WTC11 (cell line): Measurements from ENCODE around the gene JAML. TPM values are rescaled to one million over a fixed set of nuclear protein-coding genes. Genes with fewer than 3 reads are reported as not detected.

Experiments
- ATAC-seq: fragments of 200-7000 bp; cut with Tn5 transposase; 2 replicates; pipeline ENCODE4 v1.10.0; 2021; ENCODE audit warnings: mild to moderate bottlenecking, moderate library complexity
- Bru-seq: library from RNA; stranded (reverse); fragments of 400-500 nt; gene quantifications from one replicate; lab custom pipeline; 2021; lab: Mats Ljungman, UMichigan
- CTCF ChIA-PET: fragments of 300-600 bp; sonication (Branson Sonifier 250); formaldehyde crosslinking; loops from one replicate; lab custom pipeline; 2021; ENCODE audit warnings: antibody characterized with exemption; lab: Charles Lee
- POLR2A ChIA-PET: fragments of 350-600 bp; sonication (Branson Sonifier 250); formaldehyde crosslinking; loops from one replicate; lab custom pipeline; 2021; ENCODE audit warnings: antibody characterized with exemption; lab: Charles Lee
- DNase-seq: peaks from one replicate; pipeline ENCODE4 v3.0.0; 2021; ENCODE audit warnings: low spot score
- H3K27ac Mint-ChIP-seq: 2 replicates; pipeline ENCODE4 v1.8.0; 2021; ENCODE audit warnings: mixed read lengths
- H3K27me3 Mint-ChIP-seq: 2 replicates; pipeline ENCODE4 v1.8.0; 2021; ENCODE audit warnings: low read depth, mild to moderate bottlenecking, moderate library complexity, mixed read lengths
- H3K36me3 Mint-ChIP-seq: 2 replicates; pipeline ENCODE4 v1.8.0; 2021; ENCODE audit warnings: mixed read lengths
- H3K4me1 Mint-ChIP-seq: 2 replicates; pipeline ENCODE4 v1.8.0; 2022; ENCODE audit warnings: mixed read lengths
- H3K4me3 Mint-ChIP-seq: 2 replicates; pipeline ENCODE4 v1.8.0; 2021; ENCODE audit warnings: mild to moderate bottlenecking, moderate library complexity, mixed read lengths
- H3K9me3 Mint-ChIP-seq: 2 replicates; pipeline ENCODE4 v1.8.0; 2021; ENCODE audit warnings: mixed read lengths
- E2F1 ChIP-seq: sonication (generic); formaldehyde crosslinking; IDR thresholded peaks from 2 replicates; pipeline ENCODE4 v1.8.0; 2022; ENCODE audit warnings: mild to moderate bottlenecking, missing genetic modification reagents
- ELF4 ChIP-seq: sonication (generic); formaldehyde crosslinking; IDR thresholded peaks from 2 replicates; pipeline ENCODE4 v1.8.1; 2022; ENCODE audit warnings: low read depth, mild to moderate bottlenecking, moderate library complexity, missing genetic modification reagents
- EMX1 ChIP-seq: fragments of 250-450 bp; sonication (Bioruptor Pico); IDR thresholded peaks from 2 replicates; pipeline ENCODE4 v1.8.0; 2021; ENCODE audit warnings: mild to moderate bottlenecking
- FOXJ3 ChIP-seq: sonication (generic); formaldehyde crosslinking; IDR thresholded peaks from 2 replicates; pipeline ENCODE4 v1.9.0; 2021; ENCODE audit warnings: missing genetic modification reagents, mild to moderate bottlenecking, borderline replicate concordance
- GRHL2 ChIP-seq: fragments of 250-450 bp; sonication (Bioruptor Pico); IDR thresholded peaks from 2 replicates; pipeline ENCODE4 v1.8.0; 2022; ENCODE audit warnings: mild to moderate bottlenecking, moderate library complexity; ENCODE audit not compliant: insufficient replicate concordance, severe bottlenecking
- NFE2L1 ChIP-seq: sonication (generic); formaldehyde crosslinking; IDR thresholded peaks from 2 replicates; pipeline ENCODE4 v1.8.1; 2023; ENCODE audit warnings: missing genetic modification reagents
- NR2C2 ChIP-seq: sonication (generic); formaldehyde crosslinking; IDR thresholded peaks from 2 replicates; pipeline ENCODE4 v1.8.0; 2022; ENCODE audit warnings: mild to moderate bottlenecking, missing genetic modification reagents
- OVOL2 ChIP-seq: fragments of 250-450 bp; sonication (Bioruptor Pico); IDR thresholded peaks from 2 replicates; pipeline ENCODE4 v1.9.0; 2021; ENCODE audit warnings: mild to moderate bottlenecking, borderline replicate concordance
- SMAD4 ChIP-seq: sonication (generic); formaldehyde crosslinking; IDR thresholded peaks from 2 replicates; pipeline ENCODE4 v1.8.0; 2022; ENCODE audit warnings: mild to moderate bottlenecking, missing genetic modification reagents
- USF1 ChIP-seq: sonication (generic); formaldehyde crosslinking; IDR thresholded peaks from 2 replicates; pipeline ENCODE4 v1.8.0; 2022; ENCODE audit warnings: mild to moderate bottlenecking, missing genetic modification reagents
- ZNF121 ChIP-seq: sonication (generic); formaldehyde crosslinking; IDR thresholded peaks from 2 replicates; pipeline ENCODE4 v1.8.0; 2023; ENCODE audit warnings: missing genetic modification reagents
- ZNF281 ChIP-seq: sonication (generic); formaldehyde crosslinking; IDR thresholded peaks from 2 replicates; pipeline ENCODE4 v1.8.0; 2023; ENCODE audit warnings: mild to moderate bottlenecking, missing genetic modification reagents
- ZNF532 ChIP-seq: fragments of 250-450 bp; sonication (Bioruptor Pico); IDR thresholded peaks from 2 replicates; pipeline ENCODE4 v1.9.0; 2021; ENCODE audit warnings: mild to moderate bottlenecking, borderline replicate concordance
- ZNF671 ChIP-seq: fragments of 250-450 bp; sonication (Bioruptor Pico); IDR thresholded peaks from 2 replicates; pipeline ENCODE4 v1.8.0; 2021; ENCODE audit warnings: mild to moderate bottlenecking
- long read RNA-seq, 3 experiments: library from RNA in 1 of 3; library from capped mRNA in 1 of 3; library from polyadenylated mRNA in 1 of 3; unstranded in 2 of 3; stranded (forward) in 1 of 3; transcript quantifications; one replicate each; pipeline ENCODE4 v2.0.0, GENCODE V29; 2021
- total RNA-seq: library from RNA; stranded (reverse); gene quantifications from 3 replicates; pipeline ENCODE4 v1.2.3, GENCODE V29; 2021
- TF ChIP-seq, protein P1 (sequence below): fragments of 200-600 bp; IDR thresholded peaks from 2 replicates; pipeline ENCODE4 v1.8.0; 2022; ENCODE audit warnings: antibody characterized with exemption
- TF ChIP-seq, protein P2 (sequence below): sonication (generic); formaldehyde crosslinking; conservative IDR thresholded peaks from 2 replicates; pipeline ENCODE4 v1.8.1; 2022; ENCODE audit warnings: mild to moderate bottlenecking, missing genetic modification reagents
- TF ChIP-seq, protein P3 (sequence below): sonication (generic); formaldehyde crosslinking; IDR thresholded peaks from 2 replicates; pipeline ENCODE4 v1.8.1; 2022; ENCODE audit warnings: low read depth, missing genetic modification reagents, borderline replicate concordance
- TF ChIP-seq, protein P4 (sequence below): fragments of 250-450 bp; sonication (Bioruptor Pico); IDR thresholded peaks from 2 replicates; pipeline ENCODE4 v1.9.0; 2021; ENCODE audit warnings: moderate library complexity, mild to moderate bottlenecking, inconsistent platforms, borderline replicate concordance

Gene JAML, protein sequence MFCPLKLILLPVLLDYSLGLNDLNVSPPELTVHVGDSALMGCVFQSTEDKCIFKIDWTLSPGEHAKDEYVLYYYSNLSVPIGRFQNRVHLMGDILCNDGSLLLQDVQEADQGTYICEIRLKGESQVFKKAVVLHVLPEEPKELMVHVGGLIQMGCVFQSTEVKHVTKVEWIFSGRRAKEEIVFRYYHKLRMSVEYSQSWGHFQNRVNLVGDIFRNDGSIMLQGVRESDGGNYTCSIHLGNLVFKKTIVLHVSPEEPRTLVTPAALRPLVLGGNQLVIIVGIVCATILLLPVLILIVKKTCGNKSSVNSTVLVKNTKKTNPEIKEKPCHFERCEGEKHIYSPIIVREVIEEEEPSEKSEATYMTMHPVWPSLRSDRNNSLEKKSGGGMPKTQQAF
- total RNA-seq (0.24 to 0.37 TPM in 2 of 3 replicates, not detected in the other), Bru-seq, nascent RNA (percentile 7 among the genes with signal in this experiment)
- long read RNA-seq, experiment 1 = 0 reads
- long read RNA-seq, experiment 2 = 0 reads
- long read RNA-seq, experiment 3, partial matches to known transcripts = 1 of 1 reads
- long read RNA-seq, experiment 3, other reads (novel, unspliced or antisense) = 0 of 1 reads

DNA sequence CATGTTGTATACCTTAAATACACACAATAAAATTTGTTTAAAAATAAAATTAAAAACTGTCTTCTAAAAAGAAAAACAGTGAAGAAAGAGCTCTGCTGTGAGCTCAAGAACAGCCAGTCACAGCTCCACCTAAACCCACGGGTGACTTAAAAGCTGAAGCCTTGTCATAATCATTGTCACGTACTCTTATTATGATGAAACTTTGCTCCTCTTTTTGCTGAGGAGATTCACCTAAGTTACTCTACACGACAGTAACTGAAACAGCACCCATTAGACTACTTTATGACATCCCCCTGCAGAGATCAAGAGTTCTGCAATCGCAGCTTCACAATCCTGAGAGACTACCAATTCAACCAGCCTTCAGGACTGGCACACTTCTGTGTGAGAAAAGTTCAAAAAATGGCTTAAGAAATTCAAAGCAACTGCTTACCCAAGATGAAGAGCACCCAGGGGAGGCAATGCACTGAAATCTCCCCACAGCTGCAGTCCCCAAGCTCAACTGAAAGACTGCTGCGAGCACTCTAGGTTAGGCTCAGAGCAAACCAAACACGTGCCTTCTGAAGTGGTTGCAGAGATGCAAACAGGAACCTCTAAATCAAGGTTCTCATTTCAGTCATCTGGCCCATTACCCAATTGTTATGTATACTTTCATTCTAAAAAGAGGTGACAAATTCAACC lies at the start of gene JAML:
Gene JAML (minus strand): TSS at position 501 of the 678 bp plus-strand sequence. CDS start 10,145 bp downstream, outside the sequence.
- ChIA-PET POLR2A (no interaction called here), CTCF (interaction anchor here (1.2 kb wide), 1 partner anchor 26 kb away, joined by 3 read pairs; no protein-coding TSS in a partner anchor)
- Mint-ChIP-seq H3K27ac (no peak within 1 kb of the TSS), H3K27me3 (peaks cover 6% of the 10 kb centered on the region), H3K4me1 (no peaks in the 10 kb centered on the region), H3K36me3 (no peaks in the 10 kb centered on the region), H3K4me3 (no peak within 1 kb of the TSS), H3K9me3 (no peaks in the 10 kb centered on the region; the same call in 1 of the 2 replicates)
- DNase-seq (no peak), ATAC-seq (no peak)
- TF ChIP-seq, protein P1, sequence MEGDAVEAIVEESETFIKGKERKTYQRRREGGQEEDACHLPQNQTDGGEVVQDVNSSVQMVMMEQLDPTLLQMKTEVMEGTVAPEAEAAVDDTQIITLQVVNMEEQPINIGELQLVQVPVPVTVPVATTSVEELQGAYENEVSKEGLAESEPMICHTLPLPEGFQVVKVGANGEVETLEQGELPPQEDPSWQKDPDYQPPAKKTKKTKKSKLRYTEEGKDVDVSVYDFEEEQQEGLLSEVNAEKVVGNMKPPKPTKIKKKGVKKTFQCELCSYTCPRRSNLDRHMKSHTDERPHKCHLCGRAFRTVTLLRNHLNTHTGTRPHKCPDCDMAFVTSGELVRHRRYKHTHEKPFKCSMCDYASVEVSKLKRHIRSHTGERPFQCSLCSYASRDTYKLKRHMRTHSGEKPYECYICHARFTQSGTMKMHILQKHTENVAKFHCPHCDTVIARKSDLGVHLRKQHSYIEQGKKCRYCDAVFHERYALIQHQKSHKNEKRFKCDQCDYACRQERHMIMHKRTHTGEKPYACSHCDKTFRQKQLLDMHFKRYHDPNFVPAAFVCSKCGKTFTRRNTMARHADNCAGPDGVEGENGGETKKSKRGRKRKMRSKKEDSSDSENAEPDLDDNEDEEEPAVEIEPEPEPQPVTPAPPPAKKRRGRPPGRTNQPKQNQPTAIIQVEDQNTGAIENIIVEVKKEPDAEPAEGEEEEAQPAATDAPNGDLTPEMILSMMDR = no peak
- TF ChIP-seq SMAD4 (CRISPR knock-in tag) (no peak), NFE2L1 (CRISPR knock-in tag) (no peak), NR2C2 (CRISPR knock-in tag) (no peak), ZNF121 (CRISPR knock-in tag) (no peak)
- TF ChIP-seq, protein P2, sequence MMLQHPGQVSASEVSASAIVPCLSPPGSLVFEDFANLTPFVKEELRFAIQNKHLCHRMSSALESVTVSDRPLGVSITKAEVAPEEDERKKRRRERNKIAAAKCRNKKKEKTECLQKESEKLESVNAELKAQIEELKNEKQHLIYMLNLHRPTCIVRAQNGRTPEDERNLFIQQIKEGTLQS (CRISPR knock-in tag) = no peak
- TF ChIP-seq, all 79 proteins: peak for 0

DNA sequence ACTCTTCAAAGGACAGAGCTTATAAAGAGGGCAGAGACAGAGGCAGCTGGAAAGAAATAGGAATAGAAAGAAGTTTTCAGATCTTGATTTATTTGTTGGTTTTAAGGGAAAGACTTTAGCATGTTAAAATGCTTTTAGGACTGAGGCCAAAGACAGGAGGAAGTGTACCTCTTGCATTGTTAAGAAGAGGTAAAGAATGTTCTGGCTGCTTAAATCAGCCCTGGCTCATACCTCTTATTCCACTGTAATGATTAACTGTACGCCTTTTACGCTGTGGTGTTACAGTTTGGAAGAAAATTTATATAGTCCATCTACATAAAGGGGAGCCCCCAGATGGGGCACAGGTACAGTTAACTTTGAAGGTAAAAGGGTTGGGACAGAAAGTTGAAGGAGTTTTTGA lies 49.4 kb upstream of the JAML start:
- Mint-ChIP-seq H3K9me3 (no peaks in the 10 kb centered on the region), H3K27me3 (peaks cover 64% of the 10 kb centered on the region), H3K27ac (no peak overlapping the region), H3K4me3 (no peak overlapping the region), H3K36me3 (no peaks in the 10 kb centered on the region), H3K4me1 (peaks cover 2% of the 10 kb centered on the region; the same call in 1 of the 2 replicates)
- POLR2A ChIA-PET = no interaction called here
- ATAC-seq (no peak), DNase-seq (no peak)
- CTCF ChIA-PET = no interaction called here
- no peak for TF ChIP-seq E2F1 (CRISPR knock-in tag)
- TF ChIP-seq, protein P3, sequence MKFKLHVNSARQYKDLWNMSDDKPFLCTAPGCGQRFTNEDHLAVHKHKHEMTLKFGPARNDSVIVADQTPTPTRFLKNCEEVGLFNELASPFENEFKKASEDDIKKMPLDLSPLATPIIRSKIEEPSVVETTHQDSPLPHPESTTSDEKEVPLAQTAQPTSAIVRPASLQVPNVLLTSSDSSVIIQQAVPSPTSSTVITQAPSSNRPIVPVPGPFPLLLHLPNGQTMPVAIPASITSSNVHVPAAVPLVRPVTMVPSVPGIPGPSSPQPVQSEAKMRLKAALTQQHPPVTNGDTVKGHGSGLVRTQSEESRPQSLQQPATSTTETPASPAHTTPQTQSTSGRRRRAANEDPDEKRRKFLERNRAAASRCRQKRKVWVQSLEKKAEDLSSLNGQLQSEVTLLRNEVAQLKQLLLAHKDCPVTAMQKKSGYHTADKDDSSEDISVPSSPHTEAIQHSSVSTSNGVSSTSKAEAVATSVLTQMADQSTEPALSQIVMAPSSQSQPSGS (CRISPR knock-in tag) = no peak
- TF ChIP-seq ELF4 (CRISPR knock-in tag) = no peak
- no peak for TF ChIP-seq USF1 (CRISPR knock-in tag)
- TF ChIP-seq ZNF671 (CRISPR knock-in tag) = no peak
- TF ChIP-seq GRHL2 (CRISPR knock-in tag) = no peak
- TF ChIP-seq, protein P4, sequence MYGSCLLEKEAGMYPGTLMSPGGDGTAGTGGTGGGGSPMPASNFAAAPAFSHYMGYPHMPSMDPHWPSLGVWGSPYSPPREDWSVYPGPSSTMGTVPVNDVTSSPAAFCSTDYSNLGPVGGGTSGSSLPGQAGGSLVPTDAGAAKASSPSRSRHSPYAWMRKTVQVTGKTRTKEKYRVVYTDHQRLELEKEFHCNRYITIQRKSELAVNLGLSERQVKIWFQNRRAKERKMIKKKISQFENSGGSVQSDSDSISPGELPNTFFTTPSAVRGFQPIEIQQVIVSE = no peak
- TF ChIP-seq NFE2L1 (CRISPR knock-in tag) = no peak
- no peak for TF ChIP-seq ZNF281
- TF ChIP-seq EMX1 (CRISPR knock-in tag) = no peak
- no peak for TF ChIP-seq ZNF532 (CRISPR knock-in tag)
- TF ChIP-seq OVOL2 (CRISPR knock-in tag) = no peak
- no peak for TF ChIP-seq FOXJ3 (CRISPR knock-in tag)
